HG03103 (cell line): ENCODE measurements around the gene CHRNA10.

Experiments
- ATAC-seq: cut with Tn5 transposase; IDR thresholded peaks from one replicate; pipeline ENCODE4 v1.9.1; 2021; ENCODE audit warnings: low read depth; ENCODE audit not compliant: unreplicated experiment

Gene CHRNA10

GRCh38 chr11:3671334-3672254 is at the start of gene CHRNA10:
Gene CHRNA10, minus strand, starts transcription at chr11:3671384. Its CDS starts 72 bp downstream, at chr11:3671312.
- no peak for ATAC-seq

DNA sequence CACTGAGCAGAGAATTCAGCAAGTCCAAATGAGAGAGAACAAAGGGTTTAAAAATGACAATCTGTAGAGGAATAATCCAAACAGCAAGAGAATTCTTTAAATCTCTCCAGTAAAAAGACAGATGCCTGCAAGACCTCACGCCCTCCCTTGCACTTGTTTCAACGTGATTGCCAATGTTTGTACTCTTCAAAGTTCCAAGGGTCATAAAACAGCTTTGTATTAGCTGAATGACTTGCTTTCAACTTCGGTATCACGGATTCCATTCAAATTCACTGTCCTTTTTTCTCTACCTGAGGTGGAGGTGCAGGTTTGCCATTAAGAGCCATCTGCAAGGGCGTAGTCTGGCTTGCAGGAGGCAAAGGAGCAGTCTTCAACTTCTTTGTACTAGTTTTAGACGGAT is 41.1 kb upstream of the CHRNA10 start:
- no peak for ATAC-seq

DNA sequence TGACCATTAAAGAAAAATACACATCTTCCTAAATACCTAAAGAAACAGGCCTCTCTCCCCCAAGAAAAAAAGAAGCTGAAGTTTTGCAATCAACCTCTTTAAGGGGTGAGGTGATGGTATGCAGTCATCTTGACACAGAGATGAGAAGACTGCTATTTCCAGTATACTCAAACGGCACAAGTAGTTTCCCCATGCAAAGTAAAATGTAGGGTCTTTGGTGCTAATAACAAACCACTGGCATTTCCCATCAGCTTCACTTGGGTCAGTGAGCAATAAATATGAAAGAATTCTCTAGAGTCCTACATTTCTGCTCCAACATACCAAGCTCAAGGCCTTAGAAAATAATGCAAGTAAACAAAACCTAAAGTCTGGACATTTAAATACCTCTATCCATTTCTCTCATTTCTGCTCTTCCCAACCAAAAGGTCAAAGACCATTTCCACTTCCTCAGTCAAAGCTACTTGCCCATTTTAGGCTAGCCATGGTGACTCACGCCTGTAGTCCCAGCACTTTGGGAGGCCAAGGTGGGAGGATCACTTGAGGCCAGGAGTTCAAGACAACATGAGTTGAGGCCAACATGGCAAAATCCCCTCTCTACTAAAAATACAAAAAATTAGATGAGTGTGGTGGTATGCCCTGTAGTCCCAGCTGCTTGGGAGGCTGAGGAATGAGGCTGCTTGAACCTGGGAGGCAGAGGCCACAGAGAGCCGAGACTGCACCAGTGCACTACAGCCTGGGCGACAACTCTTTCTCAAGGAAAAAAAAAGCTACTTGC is 39.5 kb upstream of the CHRNA10 start:
- no peak for ATAC-seq

DNA sequence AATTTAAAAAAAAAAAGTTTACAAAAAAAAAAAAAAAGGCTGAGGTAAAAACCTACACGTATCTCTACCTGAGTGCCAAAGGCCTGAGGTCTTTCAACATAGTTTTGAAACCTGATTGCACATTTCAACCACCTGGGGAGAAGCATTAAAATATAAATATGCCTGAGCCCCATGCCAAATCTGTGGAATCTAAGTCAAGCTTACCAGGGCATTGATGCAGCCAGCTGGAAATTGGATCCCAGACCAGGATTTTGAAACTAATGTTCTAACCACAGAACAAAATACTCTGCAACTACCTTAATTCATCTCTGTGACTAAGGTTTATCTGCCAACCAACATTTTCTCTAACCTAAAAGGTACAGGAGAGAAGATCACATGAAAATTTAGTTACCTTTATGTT is 38.8 kb upstream of the CHRNA10 start:
- no peak for ATAC-seq

- ATAC-seq, result no peak
These were observed 36.0 kb upstream of the CHRNA10 start for GRCh38 chr11:3707176-3707575.

- ATAC-seq, result no peak
These were observed 32.2 kb upstream of the CHRNA10 start for GRCh38 chr11:3703383-3703782.

- no peak for ATAC-seq
These were observed 29.7 kb upstream of the CHRNA10 start for GRCh38 chr11:3700910-3701309.

DNA sequence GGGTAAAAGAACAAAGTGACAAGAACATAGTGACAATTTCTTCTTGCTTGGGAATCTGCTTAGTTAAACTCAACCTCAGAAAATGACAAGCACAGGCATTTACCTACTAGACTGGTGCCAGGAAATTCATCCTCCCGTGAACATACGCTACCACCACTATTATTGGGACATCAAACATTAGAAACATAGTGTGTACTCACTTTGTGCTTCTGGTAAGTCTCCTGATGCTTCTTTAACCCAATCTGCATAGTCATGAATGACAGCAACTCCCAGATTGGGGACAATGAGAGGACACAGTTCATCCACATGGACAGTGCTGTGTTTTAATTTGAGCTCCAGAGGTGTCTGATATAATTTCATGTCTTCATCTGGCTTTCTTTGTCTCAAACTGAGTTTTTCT is 29.2 kb upstream of the CHRNA10 start:
- no peak for ATAC-seq

DNA sequence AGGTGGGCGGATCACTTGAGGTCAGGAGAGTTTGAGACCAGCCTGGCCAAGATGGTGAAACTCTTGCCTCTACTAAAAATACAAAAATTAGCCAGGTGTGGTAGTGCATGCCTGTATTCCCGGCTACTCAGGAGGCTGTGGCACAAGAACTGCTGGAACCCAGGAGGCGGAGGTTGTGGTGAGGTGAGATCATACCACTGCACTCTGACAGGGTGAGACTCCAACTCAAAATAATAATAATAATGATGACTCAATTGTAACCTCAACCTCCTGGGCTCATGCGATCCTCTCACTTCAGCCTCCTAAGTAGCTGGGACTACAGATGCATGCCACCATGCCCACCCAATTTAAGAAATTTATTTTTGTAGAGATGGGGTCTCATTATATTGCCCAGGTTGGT is 15.6 kb upstream of the CHRNA10 start:
- ATAC-seq, result no peak

DNA sequence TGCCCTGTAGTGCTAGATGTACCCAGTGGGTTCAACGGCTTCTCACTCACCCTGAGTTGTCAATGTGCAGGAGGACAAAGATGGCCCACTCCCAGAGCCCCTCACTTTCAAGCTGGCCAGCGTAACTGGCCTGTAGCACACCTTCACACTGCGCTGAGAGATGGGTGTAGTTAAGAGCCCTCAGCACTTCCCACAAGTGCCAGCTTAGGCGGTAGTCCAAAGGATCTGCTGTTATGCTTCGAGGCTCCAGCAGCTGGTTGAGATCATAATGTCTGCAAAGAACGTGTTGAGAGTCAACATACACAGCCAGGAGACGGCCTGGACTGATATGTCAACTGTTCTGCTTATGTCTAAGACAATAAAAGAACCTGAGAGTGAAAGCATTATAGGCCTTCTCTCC is 14.7 kb upstream of the CHRNA10 start:
- no peak for ATAC-seq

DNA sequence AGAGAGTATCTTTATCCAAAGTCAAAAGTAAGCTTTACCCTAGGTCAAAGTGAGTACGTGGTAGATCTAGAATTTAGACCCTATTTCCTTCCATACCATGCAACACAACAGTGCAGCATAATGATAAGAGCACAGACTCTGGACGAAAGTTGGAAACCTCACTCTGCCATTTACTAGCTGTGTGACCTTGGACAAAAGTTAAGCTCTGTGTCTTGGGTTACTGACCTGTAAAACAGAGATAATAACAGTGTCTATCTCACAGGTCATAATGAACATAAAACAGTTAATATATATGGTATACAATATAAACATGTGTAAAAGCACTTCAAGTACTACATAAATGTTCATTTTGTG is 13.6 kb upstream of the CHRNA10 start:
- ATAC-seq, result no peak

DNA sequence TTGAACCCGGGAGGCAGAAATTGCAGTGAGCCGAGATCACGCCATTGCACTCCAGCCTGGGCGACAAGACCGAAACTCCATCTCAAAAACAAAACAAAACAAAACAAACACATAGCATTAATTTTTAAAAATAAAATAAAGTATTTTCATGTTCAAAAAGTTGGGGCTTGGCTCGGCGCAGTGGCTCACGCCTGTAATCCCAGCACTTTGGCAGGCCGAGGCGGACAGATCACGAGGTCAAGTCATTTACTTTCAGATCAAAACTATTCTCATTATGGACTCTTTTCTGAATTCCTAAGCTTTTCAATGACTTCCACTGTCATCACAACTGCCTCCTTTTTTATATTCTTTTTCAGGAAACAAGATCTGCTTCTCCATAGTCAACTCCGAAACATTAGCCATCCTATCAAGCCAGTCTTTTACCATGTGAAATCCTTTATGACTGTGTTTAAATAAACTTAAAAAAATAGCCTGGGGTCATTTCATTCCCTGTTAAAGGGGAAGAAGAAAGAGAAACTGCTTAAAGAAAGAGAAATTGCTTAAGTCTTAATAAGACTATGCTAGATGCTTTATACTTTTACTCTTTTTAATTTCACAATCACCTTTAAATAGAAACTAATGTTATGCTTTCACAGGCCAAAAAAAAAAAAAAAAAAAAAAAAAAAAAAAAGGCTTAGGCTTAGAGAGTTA is 13.1 kb upstream of the CHRNA10 start:
- ATAC-seq, result no peak

DNA sequence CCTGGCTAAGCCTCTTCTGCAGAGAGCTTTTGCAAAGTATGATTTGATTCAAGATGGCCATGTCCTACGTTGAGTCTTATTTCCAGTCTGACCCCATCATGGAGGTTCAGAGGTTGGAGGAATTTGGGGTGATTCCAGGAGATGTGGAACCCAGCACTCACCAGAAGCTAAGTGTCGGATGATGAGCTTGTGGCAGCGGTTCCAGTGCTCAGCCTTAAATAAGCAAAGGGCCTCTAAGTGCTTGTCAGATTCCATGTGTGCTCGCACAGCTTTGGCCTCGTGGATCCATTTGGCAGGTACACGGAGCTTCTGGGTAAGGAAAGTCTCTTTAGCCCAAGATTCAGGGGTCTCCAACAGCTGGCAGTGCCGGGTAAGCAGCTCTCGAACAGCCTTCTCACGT is 11.9 kb upstream of the CHRNA10 start:
- ATAC-seq, result no peak

DNA sequence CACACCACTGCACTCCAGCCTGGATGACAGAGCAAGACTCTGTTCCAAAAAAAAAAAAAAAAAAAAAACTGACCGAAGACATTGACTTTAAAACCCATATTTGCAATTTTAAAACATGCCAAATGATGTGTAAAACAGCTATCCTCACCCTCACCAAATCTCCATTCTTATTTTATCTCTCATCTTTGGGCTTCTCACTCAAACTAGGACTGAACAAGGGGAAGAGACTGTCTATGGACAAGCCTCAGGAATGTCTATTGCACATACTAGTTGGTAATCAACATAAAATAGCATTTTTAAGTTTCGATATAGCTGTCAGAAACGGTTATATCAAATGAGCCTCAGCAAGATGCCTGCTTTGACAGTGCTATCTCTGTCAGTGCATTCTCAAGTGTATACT is 7.9 kb upstream of the CHRNA10 start:
- no peak for ATAC-seq

GRCh38 chr11:3675971-3676370 is 4.8 kb upstream of the CHRNA10 start:
- no peak for ATAC-seq

- ATAC-seq, result no peak
These were observed 3.0 kb upstream of the CHRNA10 start for GRCh38 chr11:3674189-3674588.

DNA sequence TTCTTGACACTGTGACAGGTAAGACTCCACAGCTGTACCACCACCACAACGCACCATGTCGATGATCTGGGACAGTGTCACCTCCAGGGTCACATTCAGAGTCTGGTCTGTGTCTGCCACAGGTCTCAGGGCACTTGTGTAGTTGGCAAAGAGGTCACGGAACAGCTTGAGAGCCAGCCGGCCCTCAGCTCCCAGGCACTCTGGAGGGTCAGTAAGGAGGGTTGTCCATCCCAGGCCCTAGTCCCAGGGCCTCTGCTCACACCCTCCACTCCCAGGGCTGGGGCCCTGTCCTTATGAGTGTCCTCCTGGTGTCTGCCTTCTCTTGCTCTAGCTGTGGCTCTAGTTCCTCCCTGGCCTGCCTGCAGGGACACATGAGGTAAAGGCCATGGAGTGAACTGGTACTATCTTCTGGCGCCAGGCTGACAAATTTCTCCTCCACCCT is 1.4 kb downstream of the CHRNA10 start:
- no peak for ATAC-seq

- ATAC-seq, result no peak
These were observed 2.1 kb downstream of the CHRNA10 start for GRCh38 chr11:3669128-3669527.

DNA sequence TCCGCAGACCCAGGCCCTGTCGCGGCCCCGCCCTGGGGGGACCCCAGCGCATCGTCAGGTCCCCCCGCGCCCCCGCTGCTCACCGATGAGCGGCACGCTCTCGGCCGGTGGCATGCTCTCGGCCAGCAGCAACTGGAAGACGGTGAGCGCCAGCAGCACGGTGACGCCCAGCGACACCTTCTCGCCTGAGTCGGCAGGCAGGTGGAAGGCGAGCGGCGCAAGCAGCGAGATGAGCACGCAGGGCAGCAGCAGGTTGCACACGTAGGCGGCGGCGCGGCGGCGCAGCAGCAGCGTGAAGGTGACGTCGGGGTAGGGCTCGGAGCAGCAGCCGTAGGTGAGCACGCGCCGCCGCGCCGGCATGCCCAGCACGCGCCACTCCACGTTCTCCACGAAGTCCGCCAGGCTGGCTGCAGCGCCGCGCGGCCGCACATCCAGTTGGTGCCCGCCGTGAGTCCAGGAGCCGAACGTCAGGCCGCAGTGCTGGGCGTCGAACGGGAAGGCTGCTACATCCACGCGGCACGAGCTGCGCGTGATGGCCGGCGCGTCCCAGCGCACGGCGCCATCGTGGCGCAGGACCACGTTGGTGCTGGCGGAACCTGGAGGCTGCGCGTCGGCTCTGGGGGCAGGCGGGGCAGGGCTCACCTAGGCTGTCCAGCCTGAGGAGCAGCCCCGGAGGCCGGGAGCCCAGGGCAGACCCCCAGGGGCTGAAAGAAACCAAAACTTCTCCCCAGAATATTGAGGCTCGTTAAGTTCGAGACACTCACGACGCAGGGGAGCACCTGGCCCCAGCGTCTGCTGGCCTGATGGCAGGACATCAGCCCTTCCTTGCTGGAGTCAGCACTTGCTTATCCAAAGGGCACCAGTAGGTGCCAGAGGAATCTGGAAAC is 3.8 kb downstream of the CHRNA10 start:
- ATAC-seq, result no peak

DNA sequence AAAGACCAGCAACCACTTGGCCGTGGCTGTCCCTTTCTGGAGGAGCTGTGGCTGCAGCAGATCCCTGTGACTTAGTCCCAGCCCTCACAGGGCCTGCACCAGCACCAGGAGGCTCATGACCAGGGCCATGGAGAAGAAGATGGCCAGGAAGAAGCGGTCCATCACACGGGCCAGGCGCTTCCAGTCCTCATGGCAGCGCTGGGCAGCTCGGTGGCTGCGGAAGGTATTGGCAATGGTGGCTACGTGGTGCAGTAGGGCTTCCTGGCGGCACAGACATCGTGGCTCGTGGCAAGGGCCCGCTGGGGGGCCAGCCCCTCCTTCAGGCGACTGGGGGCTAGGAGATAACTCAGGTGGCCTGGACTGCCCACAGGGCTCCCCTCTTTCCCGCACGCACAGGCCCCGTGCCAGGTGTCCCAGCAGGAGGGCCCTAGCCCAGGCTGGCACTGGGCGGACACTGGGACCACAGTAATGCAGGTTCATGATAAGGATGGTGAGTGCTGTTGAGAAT is 5.1 kb downstream of the CHRNA10 start:
- ATAC-seq, result no peak
